Pancreas (tissue), 10 donors: ENCODE data around the gene RASA3. TPM values are rescaled to one million over a fixed set of nuclear protein-coding genes. Genes with fewer than 3 reads are reported as not detected.
"Not testable (repeated sequence)": the region's sequence is repeated elsewhere in the genome, so short reads cannot be mapped to it uniquely, and the experiment has no call there.

Experiments used
- ATAC-seq, 4 donors: fragments of 200-7000 bp; cut with Tn5 transposase; one replicate each; pipeline versions ENCODE4 v1.8.0 to v1.9.1; 2020; ENCODE audit warnings: mild to moderate bottlenecking in 4 of 4, moderate library complexity in 4 of 4
- DNase-seq, 6 donors: peaks; one replicate each; pipeline ENCODE4 v3.0.0-alpha.2; 2020
- FAIRE-seq: peaks from 2 replicates; lab custom pipeline; 2012; peaks lifted over from hg19 to GRCh38; lab: Jason Lieb, UNC
- H3K27ac ChIP-seq, 4 donors: fragments of 200-600 bp; sonication (generic); 1 replicate in 3 of 4; 2 replicates in 1 of 4; pipeline versions ENCODE4 v1.5.0 to v1.8.0; 2020
- H3K27me3 ChIP-seq, 4 donors: fragments of 200-600 bp; one replicate each; pipeline ENCODE4 v1.8.0; 2021
- H3K36me3 ChIP-seq, 3 donors: fragments of 200-600 bp; sonication (generic) in 1 of 3; one replicate each; pipeline versions ENCODE4 v1.5.0 to v1.8.0; 2020 to 2021
- H3K4me1 ChIP-seq, 3 donors: fragments of 200-600 bp; one replicate each; pipeline ENCODE4 v1.8.0; 2021
- H3K4me3 ChIP-seq, 4 donors: fragments of 200-600 bp; sonication (generic) in 2 of 4; one replicate each; pipeline versions ENCODE4 v1.5.0 to v1.8.0; 2020 to 2021
- H3K9me3 ChIP-seq, 4 donors: fragments of 200-600 bp; one replicate each; pipeline ENCODE4 v1.8.0; 2021
- WGBS, 2 donors: extraction: QIAGEN DNeasy Blood & Tissue Kit; methylation state at CpG; one replicate each; pipeline ENCODE4 v1.1.7; 2013; 5-methylcytosine and 5-hydroxymethylcytosine counted together
- intact Hi-C, 3 donors: fragments of 100-400 bp; cut with DNase I; formaldehyde crosslinking; loops; one replicate each; pipeline versions ENCODE4 v1.11.1 to v1.14.2; 2022
- polyA plus RNA-seq, 2 donors: library from polyadenylated mRNA; stranded (reverse); fragments of 200-250 nt; gene quantifications; one replicate each; pipeline ENCODE4 v1.2.3, GENCODE V29; 2013
- total RNA-seq, 6 donors: library from RNA; stranded (reverse); fragmentation: NEBNext Ultra II Directional in 4 of 6; extraction: Animal tissue kit (Norgen Biotek cat#: 25700) in 4 of 6; gene quantifications; one replicate each; pipeline versions ENCODE4 v1.2.1 to v1.2.4, GENCODE V29; 2021 to 2023
- TF ChIP-seq, protein P1 (sequence below), 4 donors: fragments of 200-600 bp; sonication (generic) in 3 of 4; IDR thresholded peaks; one replicate each; pipeline versions ENCODE4 v1.5.0 to v1.8.0; 2021; ENCODE audit warnings: antibody characterized with exemption in 4 of 4
- donor health status: healthy with polysubstance abuse.
- donor health status: DM: no; HTN: no; CAD: no; lungs with moderate emphysema.
- donor health status: DM: no; HTN: no; CAD: no.
- donor health status: control.
- donor health status: control.
- donor health status: Bipolar disorder and iron deficiency.
- donor health status: DM: yes; HTN: yes; CAD: no.
- donor health status: DM: no; HTN: no; CAD: no.
- donor health status: DM: no; HTN: no; CAD: no.
- donor health status: DM: yes; HTN: yes; CAD: no.

The RASA3 gene
- total and polyA plus RNA-seq, 8 donors, result 5.7 to 11.2 (median 9.1) TPM

DNA sequence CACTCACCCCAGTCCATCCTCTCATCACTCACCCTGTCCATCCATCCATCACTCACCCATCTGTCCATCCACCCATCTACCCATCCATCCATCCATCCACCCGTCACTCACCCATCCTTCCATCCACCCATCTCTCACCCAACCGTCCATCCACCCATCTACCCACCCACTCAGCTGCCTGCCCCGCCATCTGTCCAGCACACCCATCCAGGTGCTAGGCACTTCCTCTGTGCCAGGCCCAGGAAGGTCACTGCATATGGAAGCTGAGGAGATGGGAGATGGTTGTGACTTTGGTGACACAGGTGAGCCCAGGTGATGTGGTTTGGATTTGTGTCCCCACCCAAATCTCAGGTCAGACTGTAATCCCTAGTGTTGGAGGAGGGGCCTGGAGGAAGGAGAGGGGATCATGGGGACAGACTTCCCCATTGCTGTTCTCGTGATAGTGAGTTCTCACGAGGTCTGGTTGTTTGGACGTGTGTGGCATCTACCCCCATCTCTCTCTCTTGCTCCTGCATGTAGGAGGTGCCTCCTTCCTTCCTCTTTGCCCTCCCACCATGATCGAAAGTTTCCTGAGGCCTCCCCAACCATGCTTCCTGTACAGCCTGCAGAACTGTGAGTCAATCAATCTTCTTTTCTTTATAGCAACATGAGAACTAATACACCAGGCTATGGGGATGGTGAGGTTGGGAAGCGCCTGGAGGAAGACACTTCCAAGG is 142.7 kb downstream of the RASA3 start:
- Histone ChIP-seq H3K4me3 (no peak overlapping the region), H3K4me1 (no peaks in the 10 kb centered on the region), H3K9me3 (no peaks in the 10 kb centered on the region), H3K27me3 (no peaks in the 10 kb centered on the region), H3K27ac (no peak overlapping the region), H3K36me3 (no peaks in the 10 kb centered on the region)
- FAIRE-seq (no peak), DNase-seq (peak in 1 of 6 donors; percentile 22), ATAC-seq (no peak)
- 92 to 97% methylated on average over 8 of the region's 8 CpGs for WGBS, 2 donors
- intact Hi-C loops, result no loop called here
- TF ChIP-seq, protein P1, sequence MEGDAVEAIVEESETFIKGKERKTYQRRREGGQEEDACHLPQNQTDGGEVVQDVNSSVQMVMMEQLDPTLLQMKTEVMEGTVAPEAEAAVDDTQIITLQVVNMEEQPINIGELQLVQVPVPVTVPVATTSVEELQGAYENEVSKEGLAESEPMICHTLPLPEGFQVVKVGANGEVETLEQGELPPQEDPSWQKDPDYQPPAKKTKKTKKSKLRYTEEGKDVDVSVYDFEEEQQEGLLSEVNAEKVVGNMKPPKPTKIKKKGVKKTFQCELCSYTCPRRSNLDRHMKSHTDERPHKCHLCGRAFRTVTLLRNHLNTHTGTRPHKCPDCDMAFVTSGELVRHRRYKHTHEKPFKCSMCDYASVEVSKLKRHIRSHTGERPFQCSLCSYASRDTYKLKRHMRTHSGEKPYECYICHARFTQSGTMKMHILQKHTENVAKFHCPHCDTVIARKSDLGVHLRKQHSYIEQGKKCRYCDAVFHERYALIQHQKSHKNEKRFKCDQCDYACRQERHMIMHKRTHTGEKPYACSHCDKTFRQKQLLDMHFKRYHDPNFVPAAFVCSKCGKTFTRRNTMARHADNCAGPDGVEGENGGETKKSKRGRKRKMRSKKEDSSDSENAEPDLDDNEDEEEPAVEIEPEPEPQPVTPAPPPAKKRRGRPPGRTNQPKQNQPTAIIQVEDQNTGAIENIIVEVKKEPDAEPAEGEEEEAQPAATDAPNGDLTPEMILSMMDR (IDR thresholded peaks at IDR 0.05), result no peak

GRCh38 chr13:113988859-113989258 is 143.6 kb downstream of the RASA3 start:
- WGBS, 2 donors, result 98 to 100% methylated on average over 6 of the region's 6 CpGs
- H3K27me3 ChIP-seq, H3K36me3 ChIP-seq, H3K4me3 ChIP-seq, FAIRE-seq, H3K9me3 ChIP-seq, DNase-seq, H3K27ac ChIP-seq, intact Hi-C loops, ATAC-seq, H3K4me1 ChIP-seq: not testable (repeated sequence)

DNA sequence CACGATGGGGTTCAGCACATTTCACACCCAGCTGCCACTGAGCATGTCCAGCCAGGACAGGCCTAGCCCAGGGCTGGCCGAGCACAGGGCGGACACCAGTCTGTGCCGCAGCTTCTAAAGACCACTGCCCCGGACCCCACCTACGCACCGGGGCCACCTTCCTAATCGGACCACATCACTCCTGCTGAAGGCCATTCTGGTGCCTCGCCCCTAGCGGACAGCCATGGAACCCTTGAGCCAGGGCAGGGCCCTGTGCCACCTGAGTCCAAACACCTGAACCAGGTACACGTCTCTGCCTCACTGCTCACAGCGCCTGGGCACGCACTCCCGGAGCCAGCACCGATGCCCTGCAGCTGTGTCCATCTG is 150.1 kb downstream of the RASA3 start:
- Histone ChIP-seq H3K9me3 (no peaks in the 10 kb centered on the region), H3K27me3 (no peaks in the 10 kb centered on the region), H3K4me3 (no peak overlapping the region), H3K4me1 (no peaks in the 10 kb centered on the region), H3K27ac (no peak overlapping the region), H3K36me3 (no peaks in the 10 kb centered on the region)
- no peak for FAIRE-seq
- whole genome bisulfite sequencing, 2 donors, result 95 to 98% methylated on average over 15 of the region's 15 CpGs
- no peak for ATAC-seq
- intact Hi-C loops, result no loop called here
- peak in 2 of 6 donors; percentile 43 to 62 for DNase-seq
- TF ChIP-seq, protein P1 (IDR thresholded peaks at IDR 0.05), result no peak

GRCh38 chr13:113981611-113982295 is 150.7 kb downstream of the RASA3 start:
- WGBS, 2 donors, result 87 to 88% methylated on average over 28 of the region's 28 CpGs
- no peak overlapping the region for H3K4me3 ChIP-seq
- intact Hi-C loops, result no loop called here
- no peak for FAIRE-seq
- no peaks in the 10 kb centered on the region for H3K4me1 ChIP-seq
- H3K9me3 ChIP-seq, result no peaks in the 10 kb centered on the region
- H3K36me3 ChIP-seq, result no peaks in the 10 kb centered on the region
- TF ChIP-seq, protein P1 (IDR thresholded peaks at IDR 0.05), result no peak
- peak in 3 of 6 donors; percentile 28 to 56 (median 43) for DNase-seq
- peak overlapping the region in 2 of 4 donors; percentile 26 to 30 for H3K27ac ChIP-seq
- no peak for ATAC-seq
- no peaks in the 10 kb centered on the region for H3K27me3 ChIP-seq

DNA sequence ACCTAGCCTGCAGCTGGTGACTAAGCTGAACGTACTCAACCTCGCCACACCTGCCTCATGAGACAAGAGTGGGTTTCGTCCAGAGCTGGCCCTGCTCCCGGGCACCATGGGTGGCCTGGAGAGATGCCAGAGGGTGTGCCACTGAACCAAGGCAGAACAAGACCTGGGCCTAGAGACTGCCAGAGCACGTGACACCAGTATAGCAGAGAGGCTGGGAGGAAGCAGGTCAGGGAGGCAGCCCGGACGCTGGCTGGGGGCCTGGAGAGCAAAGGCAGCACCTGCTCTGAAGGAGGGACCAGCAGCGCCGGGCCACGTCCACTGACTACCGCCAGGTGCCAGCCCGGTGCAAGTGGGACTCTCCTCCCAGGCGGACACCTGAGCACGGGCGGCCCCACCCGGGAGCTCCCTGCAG is 151.2 kb downstream of the RASA3 start:
- intact Hi-C loops, result no loop called here
- WGBS, 2 donors, result 57 to 73% methylated on average over 12 to 16 of the region's 16 CpGs
- TF ChIP-seq, protein P1 (IDR thresholded peaks at IDR 0.05), result no peak
- H3K4me1 ChIP-seq, result no peaks in the 10 kb centered on the region
- DNase-seq (peak; percentile 67 to 90 (median 80)), FAIRE-seq (no peak), ATAC-seq (peak; percentile 83 to 90 (median 90))
- no peaks in the 10 kb centered on the region for H3K9me3 ChIP-seq
- H3K27me3 ChIP-seq, result no peaks in the 10 kb centered on the region
- H3K27ac ChIP-seq, result peak overlapping the region in 2 of 4 donors; percentile 26 to 30
- no peak overlapping the region for H3K4me3 ChIP-seq
- no peaks in the 10 kb centered on the region for H3K36me3 ChIP-seq
